Peyer's patch (tissue), 4 donors: ENCODE results near the gene SMG6. TPM values are rescaled to one million over a fixed set of nuclear protein-coding genes. Genes with fewer than 3 reads are reported as not detected.

Experiments used
- DNase-seq, 3 donors: peaks; one replicate each; pipeline ENCODE4 v3.0.0-alpha.2; 2017 to 2019
- H3K27ac ChIP-seq, 4 donors: fragments of 200-600 bp; sonication (generic); one replicate each; pipeline ENCODE4 v1.5.1; 2016 to 2019
- H3K27me3 ChIP-seq, 2 donors: fragments of 200-600 bp; sonication (generic); one replicate each; pipeline ENCODE4 v1.5.1; 2019
- H3K36me3 ChIP-seq, 3 donors: fragments of 200-600 bp; sonication (generic); one replicate each; pipeline ENCODE4 v1.5.1; 2016 to 2019
- H3K4me1 ChIP-seq, 4 donors: fragments of 200-600 bp; sonication (generic); one replicate each; pipeline ENCODE4 v1.5.1; 2016 to 2019
- H3K4me3 ChIP-seq, 4 donors: fragments of 200-600 bp; sonication (generic); 1 replicate in 3 of 4; 2 replicates in 1 of 4; pipeline ENCODE4 v1.5.1; 2016 to 2019; ENCODE audit warnings: mild to moderate bottlenecking in 1 of 4
- H3K9me3 ChIP-seq, 4 donors: fragments of 200-600 bp; sonication (generic); one replicate each; pipeline ENCODE4 v1.5.1; 2016 to 2019; ENCODE audit warnings: mild to moderate bottlenecking in 1 of 4
- CTCF ChIP-seq, 6 experiments: fragments of 450-650 bp in 4 of 6; fragments of 200-600 bp in 2 of 6; sonication (generic) in 1 of 6; IDR thresholded peaks; one replicate each; pipeline ENCODE4 v1.5.1; 2017 to 2019; ENCODE audit warnings: antibody characterized with exemption in 6 of 6, mild to moderate bottlenecking in 3 of 6, moderate library complexity in 1 of 6
- POLR2A ChIP-seq, 2 donors: fragments of 450-650 bp; IDR thresholded peaks; one replicate each; pipeline ENCODE4 v1.5.1; 2017; ENCODE audit warnings: antibody characterized with exemption in 2 of 2, mild to moderate bottlenecking in 2 of 2, moderate library complexity in 2 of 2
- total RNA-seq, 4 donors: library from RNA; depleted of rRNA; stranded (reverse); fragments of >200 nt; gene quantifications; one replicate each; pipeline ENCODE4 v1.1.0, GENCODE V29; 2016

Gene SMG6
- total RNA-seq, 4 donors from 2014 or later, result 33.3 to 139 (median 67.4) TPM

GRCh38 chr17:2040942-2041560, 262.5 kb downstream of the SMG6 start:
- TF ChIP-seq CTCF (IDR thresholded peaks at IDR 0.05) (no peak), POLR2A (IDR thresholded peaks at IDR 0.05) (no peak)
- Histone ChIP-seq H3K27ac (peak overlapping the region; percentile 83 to 96 (median 91)), H3K36me3 (peaks cover 0 to 31% (median 0%) of the 10 kb centered on the region in 3 donors), H3K4me1 (peaks cover 0 to 24% (median 8%) of the 10 kb centered on the region in 4 donors), H3K9me3 (no peaks in the 10 kb centered on the region), H3K4me3 (peak overlapping the region; percentile 57 to 97 (median 86)), H3K27me3 (no peaks in the 10 kb centered on the region)
- no peak for DNase-seq

- no peak for DNase-seq
- Histone ChIP-seq H3K4me1 (peaks cover 0 to 24% (median 8%) of the 10 kb centered on the region in 4 donors), H3K27ac (no peak overlapping the region), H3K4me3 (no peak overlapping the region), H3K9me3 (no peaks in the 10 kb centered on the region), H3K36me3 (peaks cover 0 to 34% (median 0%) of the 10 kb centered on the region in 3 donors), H3K27me3 (no peaks in the 10 kb centered on the region)
- TF ChIP-seq POLR2A (IDR thresholded peaks at IDR 0.05), result no peak
- no peak for TF ChIP-seq CTCF (IDR thresholded peaks at IDR 0.05)
Observed at GRCh38 chr17:2040219-2040827, 263.3 kb downstream of the SMG6 start.

- Histone ChIP-seq H3K27ac (no peak overlapping the region), H3K4me3 (no peak overlapping the region), H3K4me1 (peaks cover 0 to 5% (median 4%) of the 10 kb centered on the region in 4 donors), H3K36me3 (peaks cover 0 to 34% (median 0%) of the 10 kb centered on the region in 3 donors), H3K27me3 (no peaks in the 10 kb centered on the region), H3K9me3 (no peaks in the 10 kb centered on the region)
- TF ChIP-seq CTCF (IDR thresholded peaks at IDR 0.05), result no peak
- no peak for DNase-seq
Observed at GRCh38 chr17:2037155-2037554, 266.4 kb downstream of the SMG6 start.

GRCh38 chr17:2035541-2036488, 267.8 kb downstream of the SMG6 start:
- H3K27ac ChIP-seq, result no peak overlapping the region
- DNase-seq, result no peak
- TF ChIP-seq CTCF (IDR thresholded peaks at IDR 0.05), result no peak
- no peak for TF ChIP-seq POLR2A (IDR thresholded peaks at IDR 0.05)
- H3K4me3 ChIP-seq, result no peak overlapping the region
- H3K9me3 ChIP-seq, result no peaks in the 10 kb centered on the region
- H3K27me3 ChIP-seq, result no peaks in the 10 kb centered on the region
- peaks cover 2 to 6% (median 4%) of the 10 kb centered on the region in 4 donors for H3K4me1 ChIP-seq
- peaks cover 0 to 34% (median 0%) of the 10 kb centered on the region in 3 donors for H3K36me3 ChIP-seq

GRCh38 chr17:2034806-2035540, 268.6 kb downstream of the SMG6 start:
- TF ChIP-seq CTCF (IDR thresholded peaks at IDR 0.05) (no peak), POLR2A (IDR thresholded peaks at IDR 0.05) (no peak)
- Histone ChIP-seq H3K27ac (no peak overlapping the region), H3K4me1 (peaks cover 4 to 9% (median 7%) of the 10 kb centered on the region in 4 donors), H3K36me3 (peaks cover 0 to 34% (median 0%) of the 10 kb centered on the region in 3 donors), H3K9me3 (no peaks in the 10 kb centered on the region), H3K27me3 (no peaks in the 10 kb centered on the region), H3K4me3 (no peak overlapping the region)
- no peak for DNase-seq
